Cardiac fibroblast (primary cell): ENCODE results near the gene GRPEL1.

Source experiments
- DNase-seq, 2 donors: peaks; one replicate each; pipeline versions ENCODE4 v3.0.0 to v3.0.0-alpha.2; 2010; ENCODE audit warnings: low read depth in 2 of 2
- H3K4me3 ChIP-seq, 2 donors: replicated peaks in 1 of 2; 1 replicate in 1 of 2; 2 replicates in 1 of 2; pipeline ENCODE4 v1.5.1; 2011; ENCODE audit warnings: low read depth in 2 of 2, low read length in 2 of 2, mild to moderate bottlenecking in 2 of 2, moderate library complexity in 1 of 2
- TF ChIP-seq, protein P1 (sequence below): IDR thresholded peaks from one replicate; pipeline ENCODE4 v1.5.1; 2011; ENCODE audit warnings: low read depth, mild to moderate bottlenecking, low read length, inconsistent platforms

GRPEL1 gene

GRCh38 chr4:7040765-7041164 lies 27.1 kb downstream of the GRPEL1 start:
- no peak for DNase-seq
- no peak overlapping the region for H3K4me3 ChIP-seq
- TF ChIP-seq, protein P1, sequence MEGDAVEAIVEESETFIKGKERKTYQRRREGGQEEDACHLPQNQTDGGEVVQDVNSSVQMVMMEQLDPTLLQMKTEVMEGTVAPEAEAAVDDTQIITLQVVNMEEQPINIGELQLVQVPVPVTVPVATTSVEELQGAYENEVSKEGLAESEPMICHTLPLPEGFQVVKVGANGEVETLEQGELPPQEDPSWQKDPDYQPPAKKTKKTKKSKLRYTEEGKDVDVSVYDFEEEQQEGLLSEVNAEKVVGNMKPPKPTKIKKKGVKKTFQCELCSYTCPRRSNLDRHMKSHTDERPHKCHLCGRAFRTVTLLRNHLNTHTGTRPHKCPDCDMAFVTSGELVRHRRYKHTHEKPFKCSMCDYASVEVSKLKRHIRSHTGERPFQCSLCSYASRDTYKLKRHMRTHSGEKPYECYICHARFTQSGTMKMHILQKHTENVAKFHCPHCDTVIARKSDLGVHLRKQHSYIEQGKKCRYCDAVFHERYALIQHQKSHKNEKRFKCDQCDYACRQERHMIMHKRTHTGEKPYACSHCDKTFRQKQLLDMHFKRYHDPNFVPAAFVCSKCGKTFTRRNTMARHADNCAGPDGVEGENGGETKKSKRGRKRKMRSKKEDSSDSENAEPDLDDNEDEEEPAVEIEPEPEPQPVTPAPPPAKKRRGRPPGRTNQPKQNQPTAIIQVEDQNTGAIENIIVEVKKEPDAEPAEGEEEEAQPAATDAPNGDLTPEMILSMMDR: no peak

- H3K4me3 ChIP-seq: no peak overlapping the region
- TF ChIP-seq, protein P1: no peak
- DNase-seq: no peak
Observed at GRCh38 chr4:7037425-7037824, 30.4 kb downstream of the GRPEL1 start.

- TF ChIP-seq, protein P1: no peak
- H3K4me3 ChIP-seq: no peak overlapping the region
- peak; percentile 35 to 54 for DNase-seq
Observed at GRCh38 chr4:7034262-7035081, 33.4 kb downstream of the GRPEL1 start.

DNA sequence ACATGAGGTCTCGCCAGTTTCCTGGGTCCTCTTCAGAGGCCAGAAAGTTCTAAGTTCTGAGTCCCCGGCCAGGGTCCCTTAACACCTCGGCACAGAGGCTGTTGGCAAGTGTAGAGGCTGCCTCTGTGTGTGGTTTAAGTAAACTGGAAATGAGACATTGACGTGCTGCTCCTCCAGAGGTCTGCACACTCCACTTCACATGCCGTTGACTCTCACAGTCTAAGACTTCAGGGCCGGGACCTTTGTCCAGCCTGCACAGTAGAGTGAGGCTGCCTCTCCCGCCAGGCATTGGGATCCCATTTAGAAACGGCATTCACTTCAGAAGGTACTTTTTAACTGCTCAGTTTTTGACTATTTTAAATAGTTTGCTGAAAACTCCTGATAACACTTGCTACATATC lies 35.3 kb downstream of the GRPEL1 start:
- no peak overlapping the region for H3K4me3 ChIP-seq
- TF ChIP-seq, protein P1: no peak
- DNase-seq: no peak

GRCh38 chr4:7031558-7032449 lies 36.1 kb downstream of the GRPEL1 start:
- no peak overlapping the region for H3K4me3 ChIP-seq
- TF ChIP-seq, protein P1: no peak
- DNase-seq: no peak

GRCh38 chr4:7030856-7031255 lies 37.0 kb downstream of the GRPEL1 start:
- no peak for DNase-seq
- no peak overlapping the region for H3K4me3 ChIP-seq

More at GRCh38 chr4:7030856-7031255, 37.0 kb downstream of the GRPEL1 start:
- TF ChIP-seq, protein P1: no peak
